Measurements from ENCODE around the gene SMARCD1.
A peak's percentile ranks its signal among the peaks of the same experiment; 100 is the strongest.

Gene SMARCD1

DNA sequence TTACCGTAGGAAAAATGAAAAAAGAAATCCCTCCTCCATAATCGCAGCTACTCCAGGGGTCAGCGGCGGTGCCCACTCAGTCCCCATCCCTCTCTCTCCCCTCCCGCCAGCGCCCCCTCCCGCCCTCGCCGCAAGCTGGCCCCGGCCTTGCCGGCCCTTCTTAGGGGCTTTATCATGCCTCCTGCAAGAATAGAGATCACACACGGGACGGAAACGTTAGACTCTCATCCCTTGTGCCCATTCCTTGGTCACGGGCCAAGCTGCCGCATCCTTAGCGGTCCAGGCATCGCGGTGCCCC is 26.2 kb downstream of the SMARCD1 start:
- Histone ChIP-seq H2BK15ac (ENCODE audit: low read length) (no peak overlapping the region), H3K4ac (ENCODE audit: low read length) (no peak overlapping the region), H2AK5ac (ENCODE audit: low read depth, low read length) (peak overlapping the region; percentile 57), H3K9me3 (replicated peaks in 1 of 2; ENCODE audit: control insufficient read depth in 2 of 2, insufficient read depth in 1 of 2, low read depth in 1 of 2, low read length in 2 of 2) (no peaks in the 10 kb centered on the region), H2BK120ac (ENCODE audit: low read depth, low read length) (no peak overlapping the region), H2AFZ (ENCODE audit: low read length) (peak overlapping the region; percentile 97), H3K27me3 (ENCODE audit: control insufficient read depth in 3 of 3, insufficient read depth in 3 of 3, low read depth in 1 of 3, low read length in 3 of 3) (no peaks in the 10 kb centered on the region), H3K18ac (ENCODE audit: low read length) (peak overlapping the region; percentile 92), H3K4me3 (ENCODE audit: low read length in 2 of 2) (peak overlapping the region; percentile 51 to 66), H3K4me1 (ENCODE audit: control insufficient read depth in 2 of 2, insufficient read depth in 1 of 2, low read depth in 1 of 2, low read length in 2 of 2) (peaks cover 18 to 22% of the 10 kb centered on the region in 2 donors), H3K9ac (ENCODE audit: low read depth, low read length, poor library complexity) (no peak overlapping the region), H3K23ac (ENCODE audit: low read depth, low read length, poor library complexity) (no peak overlapping the region), H3K79me1 (ENCODE audit: low read depth, low read length) (peaks cover 7% of the 10 kb centered on the region), H4K8ac (ENCODE audit: low read depth, low read length) (peak overlapping the region; percentile 33), H3K14ac (ENCODE audit: low read length) (no peak overlapping the region), H2BK5ac (ENCODE audit: low read length) (no peak overlapping the region), H3K27ac (replicated peaks; ENCODE audit: low read length) (peak overlapping the region; percentile 33), H3K36me3 (replicated peaks in 1 of 2; ENCODE audit: control insufficient read depth in 2 of 2, insufficient read depth in 2 of 2, low read length in 2 of 2) (peaks cover 0 to 1% of the 10 kb centered on the region in 2 donors), H4K91ac (ENCODE audit: low read depth, low read length, poor library complexity) (no peak overlapping the region), H3K4me2 (ENCODE audit: insufficient read depth, low read length, poor library complexity, severe bottlenecking) (peak overlapping the region; percentile 47), H2BK12ac (ENCODE audit: low read length) (no peak overlapping the region)
- no peak for DNase-seq (ENCODE audit: low spot score)
- WGBS, 2 donors (ENCODE audit: extremely low coverage in 2 of 2, insufficient read length in 2 of 2, insufficient replicate concordance in 1 of 2) = no CpG with 5 or more reads among the region's 19 CpGs

DNA sequence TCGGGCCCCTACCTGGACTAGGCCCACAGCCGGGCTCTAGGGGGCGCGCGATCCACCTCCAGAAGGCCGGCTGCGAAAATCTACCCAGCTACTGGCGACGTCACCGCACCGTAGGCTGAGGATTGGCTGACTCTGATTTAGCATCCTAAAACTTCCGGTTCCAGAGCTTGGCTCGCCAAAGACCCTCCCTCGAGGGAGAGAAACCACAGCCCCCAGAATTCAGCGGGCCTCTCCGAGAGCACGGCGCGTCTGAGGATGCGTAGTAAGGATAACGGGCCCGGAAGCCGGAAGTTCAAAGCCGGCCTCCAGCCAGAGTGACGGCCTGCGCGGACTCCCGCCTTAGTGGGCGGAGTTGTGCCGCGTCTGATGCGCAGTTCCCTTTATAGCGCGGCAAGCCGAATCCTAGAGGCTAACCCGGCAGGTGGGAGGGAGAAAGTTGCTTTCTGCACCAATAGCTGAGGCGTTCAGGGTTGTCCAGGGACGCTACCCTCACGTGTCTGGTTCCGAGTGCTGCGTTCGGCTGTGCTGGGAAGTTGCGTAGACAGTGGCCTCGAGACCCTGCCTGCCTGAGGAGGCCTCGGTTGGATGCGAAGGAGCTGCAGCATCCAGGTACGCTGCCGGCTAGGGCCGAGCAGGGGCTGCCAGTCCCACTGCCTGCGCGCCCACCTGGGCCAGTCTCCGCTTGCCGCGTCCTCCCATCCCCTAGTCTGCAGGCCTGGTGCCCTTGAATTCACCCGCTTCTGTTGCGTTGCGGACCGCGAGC is 26.7 kb downstream of the SMARCD1 start, which contains the start of gene COX14:
TSS of gene COX14 (plus strand) at position 544 of the 763 bp plus-strand sequence. CDS start 7,808 bp downstream, outside the sequence.
- Histone ChIP-seq H2BK120ac (ENCODE audit: low read depth, low read length) (no peak within 1 kb of the TSS), H3K36me3 (replicated peaks in 1 of 2; ENCODE audit: control insufficient read depth in 2 of 2, insufficient read depth in 2 of 2, low read length in 2 of 2) (peaks cover 0 to 5% of the 10 kb centered on the region in 2 donors), H2BK15ac (ENCODE audit: low read length) (peak within 1 kb of the TSS; percentile 12), H3K18ac (ENCODE audit: low read length) (peak within 1 kb of the TSS; percentile 92), H2BK5ac (ENCODE audit: low read length) (peak within 1 kb of the TSS; percentile 83), H3K9ac (ENCODE audit: low read depth, low read length, poor library complexity) (peak within 1 kb of the TSS; percentile 98), H4K91ac (ENCODE audit: low read depth, low read length, poor library complexity) (peak within 1 kb of the TSS; percentile 11), H3K9me3 (replicated peaks in 1 of 2; ENCODE audit: control insufficient read depth in 2 of 2, insufficient read depth in 1 of 2, low read depth in 1 of 2, low read length in 2 of 2) (no peaks in the 10 kb centered on the region), H2BK12ac (ENCODE audit: low read length) (no peak within 1 kb of the TSS), H4K8ac (ENCODE audit: low read depth, low read length) (peak within 1 kb of the TSS; percentile 76), H3K79me1 (ENCODE audit: low read depth, low read length) (peaks cover 7% of the 10 kb centered on the region), H3K14ac (ENCODE audit: low read length) (peak within 1 kb of the TSS; percentile 10), H3K4ac (ENCODE audit: low read length) (peak within 1 kb of the TSS; percentile 24), H3K4me3 (ENCODE audit: low read length in 2 of 2) (peak within 1 kb of the TSS; percentile 78 to 97), H2AFZ (ENCODE audit: low read length) (peak within 1 kb of the TSS; percentile 97), H3K27ac (replicated peaks; ENCODE audit: low read length) (peak within 1 kb of the TSS; percentile 82), H3K27me3 (ENCODE audit: control insufficient read depth in 3 of 3, insufficient read depth in 3 of 3, low read depth in 1 of 3, low read length in 3 of 3) (no peaks in the 10 kb centered on the region), H3K23ac (ENCODE audit: low read depth, low read length, poor library complexity) (peak within 1 kb of the TSS; percentile 99), H3K4me1 (ENCODE audit: control insufficient read depth in 2 of 2, insufficient read depth in 1 of 2, low read depth in 1 of 2, low read length in 2 of 2) (peaks cover 18 to 22% of the 10 kb centered on the region in 2 donors), H3K4me2 (ENCODE audit: insufficient read depth, low read length, poor library complexity, severe bottlenecking) (peak within 1 kb of the TSS; percentile 90), H2AK5ac (ENCODE audit: low read depth, low read length) (peak within 1 kb of the TSS; percentile 57)
- no CpG with 5 or more reads among the region's 59 CpGs for WGBS, 2 donors (ENCODE audit: extremely low coverage in 2 of 2, insufficient read length in 2 of 2, insufficient replicate concordance in 1 of 2)
- peak; percentile 100 for DNase-seq (ENCODE audit: low spot score)

DNA sequence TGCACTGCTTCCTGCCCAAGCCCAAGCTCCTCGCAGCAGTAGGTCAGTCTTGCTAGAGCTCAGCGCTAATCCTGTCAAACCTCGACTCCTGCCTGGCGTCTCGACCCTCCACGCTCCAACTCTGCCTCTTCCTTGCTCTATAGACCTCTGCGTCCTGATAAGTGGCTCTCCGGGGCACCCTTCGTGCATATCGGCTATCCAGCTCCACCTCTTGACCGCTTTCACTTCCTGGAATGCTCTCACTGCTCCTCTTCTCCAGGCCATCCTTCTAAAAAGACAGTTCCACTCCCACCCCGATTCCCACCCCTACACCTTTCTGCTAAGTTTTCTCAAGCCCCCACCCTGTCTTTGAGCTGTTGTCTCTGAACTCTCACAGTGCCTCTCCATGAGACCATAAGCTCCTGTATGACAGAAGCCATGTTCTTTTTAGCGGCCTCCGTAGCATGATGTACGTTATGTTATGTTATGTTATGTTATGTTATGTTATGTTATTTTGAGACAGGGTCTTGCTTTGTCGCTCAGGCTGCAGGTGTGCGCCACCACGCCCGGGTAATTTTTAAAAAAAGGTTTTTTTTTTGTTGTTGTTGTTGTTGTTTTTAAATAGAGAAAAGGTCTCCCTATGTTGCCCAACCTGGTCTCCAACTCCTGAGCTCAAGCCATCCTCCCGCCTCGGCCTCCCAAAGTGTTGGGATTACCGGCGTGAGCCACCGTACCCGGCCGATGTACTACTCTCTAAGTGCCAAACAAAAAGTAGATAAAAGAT is 27.5 kb downstream of the SMARCD1 start:
- no peak overlapping the region for H3K4ac ChIP-seq (ENCODE audit: low read length)
- no peaks in the 10 kb centered on the region for H3K27me3 ChIP-seq (ENCODE audit: control insufficient read depth in 3 of 3, insufficient read depth in 3 of 3, low read depth in 1 of 3, low read length in 3 of 3)
- H3K9ac ChIP-seq (ENCODE audit: low read depth, low read length, poor library complexity) = peak overlapping the region; percentile 98
- no CpG with 5 or more reads among the region's 26 CpGs for WGBS, 2 donors (ENCODE audit: extremely low coverage in 2 of 2, insufficient read length in 2 of 2, insufficient replicate concordance in 1 of 2)
- H3K4me3 ChIP-seq (ENCODE audit: low read length in 2 of 2) = peak overlapping the region; percentile 78 to 97
- H3K9me3 ChIP-seq (replicated peaks in 1 of 2; ENCODE audit: control insufficient read depth in 2 of 2, insufficient read depth in 1 of 2, low read depth in 1 of 2, low read length in 2 of 2) = no peaks in the 10 kb centered on the region
- H3K4me1 ChIP-seq (ENCODE audit: control insufficient read depth in 2 of 2, insufficient read depth in 1 of 2, low read depth in 1 of 2, low read length in 2 of 2) = peaks cover 18 to 22% of the 10 kb centered on the region in 2 donors
- H3K79me1 ChIP-seq (ENCODE audit: low read depth, low read length) = peaks cover 7% of the 10 kb centered on the region
- no peak for DNase-seq (ENCODE audit: low spot score)
- peak overlapping the region; percentile 82 for H3K27ac ChIP-seq (replicated peaks; ENCODE audit: low read length)
- no peak overlapping the region for H2BK12ac ChIP-seq (ENCODE audit: low read length)
- peaks cover 0 to 5% of the 10 kb centered on the region in 2 donors for H3K36me3 ChIP-seq (replicated peaks in 1 of 2; ENCODE audit: control insufficient read depth in 2 of 2, insufficient read depth in 2 of 2, low read length in 2 of 2)
- H2AK5ac ChIP-seq (ENCODE audit: low read depth, low read length) = peak overlapping the region; percentile 1
- H2AFZ ChIP-seq (ENCODE audit: low read length) = peak overlapping the region; percentile 88
- H3K18ac ChIP-seq (ENCODE audit: low read length) = peak overlapping the region; percentile 89
- H4K8ac ChIP-seq (ENCODE audit: low read depth, low read length) = no peak overlapping the region
- H2BK120ac ChIP-seq (ENCODE audit: low read depth, low read length) = no peak overlapping the region
- H2BK5ac ChIP-seq (ENCODE audit: low read length) = peak overlapping the region; percentile 83
- H4K91ac ChIP-seq (ENCODE audit: low read depth, low read length, poor library complexity) = no peak overlapping the region
- peak overlapping the region; percentile 99 for H3K23ac ChIP-seq (ENCODE audit: low read depth, low read length, poor library complexity)
- no peak overlapping the region for H2BK15ac ChIP-seq (ENCODE audit: low read length)
- peak overlapping the region; percentile 90 for H3K4me2 ChIP-seq (ENCODE audit: insufficient read depth, low read length, poor library complexity, severe bottlenecking)
- H3K14ac ChIP-seq (ENCODE audit: low read length) = peak overlapping the region; percentile 10

DNA sequence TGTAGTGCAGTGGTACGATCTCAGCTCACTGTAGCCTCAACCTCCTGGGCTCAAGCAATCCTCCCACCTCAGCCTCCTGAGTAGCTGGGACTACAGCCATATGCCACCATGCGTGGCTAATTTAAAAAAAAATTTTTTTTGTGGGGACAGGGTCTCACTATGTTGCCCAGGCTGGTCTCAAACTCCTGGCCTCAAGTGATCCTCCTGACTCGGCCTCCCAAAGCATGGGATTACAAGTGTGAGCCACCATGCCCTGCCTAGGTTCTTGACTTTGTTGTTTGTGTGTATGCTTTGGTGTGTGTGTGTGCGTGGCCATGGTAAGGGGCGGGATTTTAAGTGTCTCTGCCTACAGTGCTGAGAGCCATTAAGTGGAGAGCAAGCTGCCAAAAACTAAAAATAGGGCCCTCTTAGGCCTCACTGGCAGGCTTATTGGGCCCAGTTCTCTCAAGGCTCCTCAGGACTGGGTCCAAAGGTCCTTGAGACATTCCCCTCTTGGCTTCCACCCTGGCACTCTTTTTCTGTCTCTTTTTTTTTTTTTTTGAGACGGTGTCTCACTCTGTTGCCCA is 32.0 kb downstream of the SMARCD1 start:
- Histone ChIP-seq H3K23ac (ENCODE audit: low read depth, low read length, poor library complexity) (no peak overlapping the region), H3K4me2 (ENCODE audit: insufficient read depth, low read length, poor library complexity, severe bottlenecking) (no peak overlapping the region), H3K9ac (ENCODE audit: low read depth, low read length, poor library complexity) (no peak overlapping the region), H2BK5ac (ENCODE audit: low read length) (no peak overlapping the region), H3K4me1 (ENCODE audit: control insufficient read depth in 2 of 2, insufficient read depth in 1 of 2, low read depth in 1 of 2, low read length in 2 of 2) (peaks cover 0 to 5% of the 10 kb centered on the region in 2 donors), H2AFZ (ENCODE audit: low read length) (no peak overlapping the region), H2BK12ac (ENCODE audit: low read length) (no peak overlapping the region), H2BK15ac (ENCODE audit: low read length) (no peak overlapping the region), H3K36me3 (replicated peaks in 1 of 2; ENCODE audit: control insufficient read depth in 2 of 2, insufficient read depth in 2 of 2, low read length in 2 of 2) (peaks cover 0 to 28% of the 10 kb centered on the region in 2 donors), H2BK120ac (ENCODE audit: low read depth, low read length) (no peak overlapping the region), H4K91ac (ENCODE audit: low read depth, low read length, poor library complexity) (no peak overlapping the region), H3K79me1 (ENCODE audit: low read depth, low read length) (peaks cover 9% of the 10 kb centered on the region), H3K18ac (ENCODE audit: low read length) (no peak overlapping the region), H4K8ac (ENCODE audit: low read depth, low read length) (no peak overlapping the region), H3K9me3 (replicated peaks in 1 of 2; ENCODE audit: control insufficient read depth in 2 of 2, insufficient read depth in 1 of 2, low read depth in 1 of 2, low read length in 2 of 2) (no peaks in the 10 kb centered on the region), H3K14ac (ENCODE audit: low read length) (no peak overlapping the region), H3K4ac (ENCODE audit: low read length) (no peak overlapping the region), H2AK5ac (ENCODE audit: low read depth, low read length) (no peak overlapping the region), H3K4me3 (ENCODE audit: low read length in 2 of 2) (no peak overlapping the region), H3K27me3 (ENCODE audit: control insufficient read depth in 3 of 3, insufficient read depth in 3 of 3, low read depth in 1 of 3, low read length in 3 of 3) (no peaks in the 10 kb centered on the region), H3K27ac (replicated peaks; ENCODE audit: low read length) (no peak overlapping the region)
- WGBS, 2 donors (ENCODE audit: extremely low coverage in 2 of 2, insufficient read length in 2 of 2, insufficient replicate concordance in 1 of 2) = no CpG with 5 or more reads among the region's 6 CpGs
- no peak for DNase-seq (ENCODE audit: low spot score)
